ENCODE results near the gene ERAL1.
"Not testable (repeated sequence)": the region's sequence is repeated elsewhere in the genome, so short reads cannot be mapped to it uniquely, and the experiment has no call there.

Gene ERAL1

GRCh38 chr17:28899212-28899815 is 44.5 kb downstream of the ERAL1 start:
- no peak for DNase-seq (ENCODE audit: low spot score)

GRCh38 chr17:28900986-28901726 is 46.3 kb downstream of the ERAL1 start:
- DNase-seq (ENCODE audit: low spot score): no peak

- peak; percentile 74 for DNase-seq (ENCODE audit: low spot score)
Observed at GRCh38 chr17:28901866-28902818, 47.3 kb downstream of the ERAL1 start.

GRCh38 chr17:28902819-28903545 is 48.2 kb downstream of the ERAL1 start, which contains the start of gene DHRS13:
TSS of gene DHRS13 (minus strand) at chr17:28903079. CDS start at chr17:28902944, 135 bp downstream.
- DNase-seq (ENCODE audit: low spot score): peak; percentile 96

GRCh38 chr17:28903546-28903841 is 48.7 kb downstream of the ERAL1 start:
- not testable (repeated sequence) for DNase-seq (ENCODE audit: low spot score)

GRCh38 chr17:28904800-28905199 is 50.0 kb downstream of the ERAL1 start:
- no peak for DNase-seq (ENCODE audit: low spot score)

- no peak for DNase-seq (ENCODE audit: low spot score)
Observed at GRCh38 chr17:28906276-28906675, 51.5 kb downstream of the ERAL1 start.

- DNase-seq (ENCODE audit: low spot score): no peak
Observed at GRCh38 chr17:28906706-28907438, 52.1 kb downstream of the ERAL1 start.

- no peak for DNase-seq (ENCODE audit: low spot score)
Observed at GRCh38 chr17:28907709-28908475, 53.1 kb downstream of the ERAL1 start.

- peak; percentile 85 for DNase-seq (ENCODE audit: low spot score)
Observed at GRCh38 chr17:28908640-28909167, 53.9 kb downstream of the ERAL1 start.

- DNase-seq (ENCODE audit: low spot score): no peak
Observed at GRCh38 chr17:28910534-28910933, 55.7 kb downstream of the ERAL1 start.

Measured in AG20443 (cell line).